GM13976 (cell line): Measurements from ENCODE around the gene TEKTIP1.

Source experiments
- DNase-seq: peaks from one replicate; pipeline ENCODE4 v3.0.0; 2012; ENCODE audit warnings: low spot score
- in situ Hi-C: fragments of 300-500 bp; cut with MboI; formaldehyde crosslinking; loops from one replicate; pipeline ENCODE4 v1.12.0; 2022; ENCODE audit warnings: low sequenced_read_pairs, mixed read lengths, inconsistent platforms; ENCODE audit not compliant: unreplicated experiment
- TF ChIP-seq, protein P1 (sequence below): IDR thresholded peaks from 2 replicates; pipeline ENCODE4 v1.5.1; 2012; ENCODE audit warnings: borderline replicate concordance, mild to moderate bottlenecking; ENCODE audit not compliant: insufficient read depth; ENCODE audit errors: extremely low read depth, missing control alignments, control extremely low read depth

Gene TEKTIP1

GRCh38 chr19:3513229-3514140 lies 25.5 kb upstream of the TEKTIP1 start:
- TF ChIP-seq, protein P1, sequence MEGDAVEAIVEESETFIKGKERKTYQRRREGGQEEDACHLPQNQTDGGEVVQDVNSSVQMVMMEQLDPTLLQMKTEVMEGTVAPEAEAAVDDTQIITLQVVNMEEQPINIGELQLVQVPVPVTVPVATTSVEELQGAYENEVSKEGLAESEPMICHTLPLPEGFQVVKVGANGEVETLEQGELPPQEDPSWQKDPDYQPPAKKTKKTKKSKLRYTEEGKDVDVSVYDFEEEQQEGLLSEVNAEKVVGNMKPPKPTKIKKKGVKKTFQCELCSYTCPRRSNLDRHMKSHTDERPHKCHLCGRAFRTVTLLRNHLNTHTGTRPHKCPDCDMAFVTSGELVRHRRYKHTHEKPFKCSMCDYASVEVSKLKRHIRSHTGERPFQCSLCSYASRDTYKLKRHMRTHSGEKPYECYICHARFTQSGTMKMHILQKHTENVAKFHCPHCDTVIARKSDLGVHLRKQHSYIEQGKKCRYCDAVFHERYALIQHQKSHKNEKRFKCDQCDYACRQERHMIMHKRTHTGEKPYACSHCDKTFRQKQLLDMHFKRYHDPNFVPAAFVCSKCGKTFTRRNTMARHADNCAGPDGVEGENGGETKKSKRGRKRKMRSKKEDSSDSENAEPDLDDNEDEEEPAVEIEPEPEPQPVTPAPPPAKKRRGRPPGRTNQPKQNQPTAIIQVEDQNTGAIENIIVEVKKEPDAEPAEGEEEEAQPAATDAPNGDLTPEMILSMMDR, result no peak
- DNase-seq, result no peak
- in situ Hi-C loops, result no loop called here

GRCh38 chr19:3514930-3515329 lies 24.0 kb upstream of the TEKTIP1 start:
- no peak for DNase-seq
- in situ Hi-C loops, result no loop called here
- TF ChIP-seq, protein P1, result no peak

DNA sequence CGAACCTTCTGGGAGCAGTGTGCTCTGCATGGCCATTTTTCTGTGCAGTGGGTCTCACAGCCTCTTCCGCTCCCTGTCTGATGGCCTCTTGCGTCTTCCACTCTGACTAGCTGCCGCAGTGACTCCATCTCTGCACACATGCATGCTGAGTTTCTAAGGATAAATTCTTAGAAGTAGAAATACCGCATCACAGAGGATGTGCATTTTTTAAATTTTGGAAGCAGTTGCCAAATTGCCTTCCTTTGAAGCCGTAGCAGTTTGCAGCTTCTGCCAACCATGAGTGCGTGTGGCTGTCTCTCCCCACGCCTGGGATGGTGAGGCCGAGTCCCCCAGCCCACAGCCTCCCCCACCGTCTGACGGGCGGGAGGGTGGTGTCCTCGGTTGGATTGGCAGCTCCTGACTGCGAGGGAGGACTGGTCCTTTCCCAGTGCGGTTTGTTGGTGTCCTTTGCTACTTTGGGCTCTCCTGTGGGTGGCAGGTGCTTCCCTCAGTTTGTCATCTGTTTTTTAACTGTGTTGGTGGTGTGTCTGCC lies 23.0 kb upstream of the TEKTIP1 start:
- in situ Hi-C loops, result no loop called here
- no peak for DNase-seq
- TF ChIP-seq, protein P1, result no peak

- no peak for DNase-seq
- TF ChIP-seq, protein P1, result no peak
- in situ Hi-C loops, result no loop called here
Measured at GRCh38 chr19:3516675-3517207, 22.2 kb upstream of the TEKTIP1 start.

GRCh38 chr19:3517638-3518037 lies 21.3 kb upstream of the TEKTIP1 start:
- TF ChIP-seq, protein P1, result no peak
- no peak for DNase-seq
- in situ Hi-C loops, result no loop called here

DNA sequence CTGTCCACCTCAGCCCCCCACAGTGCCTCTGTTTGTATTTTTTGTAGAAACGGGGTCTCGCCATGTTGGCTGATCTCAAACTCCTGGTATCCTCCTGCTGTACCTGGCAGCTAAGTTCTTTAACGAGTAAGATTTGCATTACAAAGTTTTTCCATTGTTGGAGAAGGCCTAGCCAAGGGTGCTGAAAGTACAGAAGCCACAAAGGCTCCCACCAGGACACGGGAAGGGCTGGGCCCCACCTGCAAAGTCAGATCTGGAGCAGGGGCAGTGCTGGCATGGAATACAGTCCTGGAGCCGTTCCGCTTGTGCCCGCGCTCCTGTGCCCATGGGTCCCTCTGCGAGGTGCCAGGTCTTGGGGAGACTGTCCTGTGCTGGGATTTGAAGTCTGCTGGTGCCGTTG lies 20.7 kb upstream of the TEKTIP1 start:
- in situ Hi-C loops, result no loop called here
- DNase-seq, result no peak
- TF ChIP-seq, protein P1, result no peak
